Vagina (tissue), 2 donors: ENCODE data around the gene NPLOC4. TPM values are rescaled to one million over a fixed set of nuclear protein-coding genes. Genes with fewer than 3 reads are reported as not detected.

Source experiments
- DNase-seq, 2 donors: peaks; one replicate each; pipeline ENCODE4 v3.0.0-alpha.2; 2017; ENCODE audit errors: extremely low spot score in 2 of 2
- H3K27ac ChIP-seq: fragments of 200-600 bp; sonication (generic); one replicate; pipeline ENCODE4 v1.5.1; 2019
- H3K27me3 ChIP-seq: fragments of 200-600 bp; sonication (generic); one replicate; pipeline ENCODE4 v1.5.1; 2019
- H3K36me3 ChIP-seq, 2 donors: fragments of 200-600 bp; sonication (generic); one replicate each; pipeline ENCODE4 v1.5.1; 2017 to 2019
- H3K4me1 ChIP-seq: fragments of 200-600 bp; sonication (generic); one replicate; pipeline ENCODE4 v1.5.1; 2019
- H3K4me3 ChIP-seq, 2 donors: fragments of 200-600 bp; sonication (generic); 1 replicate in 1 of 2; 2 replicates in 1 of 2; pipeline ENCODE4 v1.5.1; 2016 to 2019
- H3K9me3 ChIP-seq: fragments of 200-600 bp; sonication (generic); one replicate; pipeline ENCODE4 v1.5.1; 2019
- CTCF ChIP-seq, 3 experiments: fragments of 450-650 bp in 2 of 3; fragments of 200-600 bp in 1 of 3; sonication (generic) in 1 of 3; IDR thresholded peaks; one replicate each; pipeline ENCODE4 v1.5.1; 2017 to 2019; ENCODE audit warnings: antibody characterized with exemption in 3 of 3, mild to moderate bottlenecking in 2 of 3, moderate library complexity in 2 of 3
- POLR2A ChIP-seq, 2 donors: fragments of 450-650 bp; IDR thresholded peaks; one replicate each; pipeline ENCODE4 v1.6.1; 2017; ENCODE audit warnings: antibody characterized with exemption in 2 of 2, mild to moderate bottlenecking in 2 of 2, moderate library complexity in 2 of 2
- POLR2AphosphoS5 ChIP-seq, 2 donors: sonication (generic); formaldehyde crosslinking; IDR thresholded peaks; one replicate each; pipeline ENCODE4 v1.9.0; 2017; ENCODE audit warnings: antibody characterized with exemption in 2 of 2, mild to moderate bottlenecking in 2 of 2, low read depth in 1 of 2; ENCODE audit not compliant: insufficient read depth in 1 of 2
- intact Hi-C: fragments of 100-400 bp; cut with DNase I; formaldehyde crosslinking; loops from one replicate; pipeline ENCODE4 v1.15.1; 2023
- total RNA-seq: library from RNA; depleted of rRNA; stranded (reverse); fragments of >200 nt; gene quantifications from one replicate; pipeline ENCODE4 v1.2.3, GENCODE V29; 2016

Gene NPLOC4
- total RNA-seq, 1 donor from 2014 or later = 68.3 TPM

- Histone ChIP-seq H3K9me3 (no peaks in the 10 kb centered on the region), H3K4me1 (peaks cover 32% of the 10 kb centered on the region), H3K27me3 (no peaks in the 10 kb centered on the region), H3K4me3 (no peak overlapping the region), H3K27ac (no peak overlapping the region), H3K36me3 (peaks cover 0 to 64% of the 10 kb centered on the region in 2 donors)
- intact Hi-C loops = no loop called here
- no peak for DNase-seq
- TF ChIP-seq CTCF (IDR thresholded peaks at IDR 0.05) (no peak), POLR2A (IDR thresholded peaks at IDR 0.05) (no peak), POLR2AphosphoS5 (IDR thresholded peaks at IDR 0.05; ENCODE audit: insufficient read depth in 1 of 2, low read depth in 1 of 2) (no peak)
Observed at GRCh38 chr17:81563861-81564586, 72.9 kb downstream of the NPLOC4 start.

- H3K27ac ChIP-seq = no peak overlapping the region
- no peaks in the 10 kb centered on the region for H3K9me3 ChIP-seq
- TF ChIP-seq CTCF (IDR thresholded peaks at IDR 0.05) (no peak), POLR2AphosphoS5 (IDR thresholded peaks at IDR 0.05; ENCODE audit: insufficient read depth in 1 of 2, low read depth in 1 of 2) (no peak), POLR2A (IDR thresholded peaks at IDR 0.05) (no peak)
- H3K27me3 ChIP-seq = no peaks in the 10 kb centered on the region
- H3K36me3 ChIP-seq = peaks cover 0 to 67% of the 10 kb centered on the region in 2 donors
- peaks cover 14% of the 10 kb centered on the region for H3K4me1 ChIP-seq
- intact Hi-C loops = no loop called here
- no peak for DNase-seq
- H3K4me3 ChIP-seq = no peak overlapping the region
Observed at GRCh38 chr17:81561494-81561885, 75.4 kb downstream of the NPLOC4 start.

DNA sequence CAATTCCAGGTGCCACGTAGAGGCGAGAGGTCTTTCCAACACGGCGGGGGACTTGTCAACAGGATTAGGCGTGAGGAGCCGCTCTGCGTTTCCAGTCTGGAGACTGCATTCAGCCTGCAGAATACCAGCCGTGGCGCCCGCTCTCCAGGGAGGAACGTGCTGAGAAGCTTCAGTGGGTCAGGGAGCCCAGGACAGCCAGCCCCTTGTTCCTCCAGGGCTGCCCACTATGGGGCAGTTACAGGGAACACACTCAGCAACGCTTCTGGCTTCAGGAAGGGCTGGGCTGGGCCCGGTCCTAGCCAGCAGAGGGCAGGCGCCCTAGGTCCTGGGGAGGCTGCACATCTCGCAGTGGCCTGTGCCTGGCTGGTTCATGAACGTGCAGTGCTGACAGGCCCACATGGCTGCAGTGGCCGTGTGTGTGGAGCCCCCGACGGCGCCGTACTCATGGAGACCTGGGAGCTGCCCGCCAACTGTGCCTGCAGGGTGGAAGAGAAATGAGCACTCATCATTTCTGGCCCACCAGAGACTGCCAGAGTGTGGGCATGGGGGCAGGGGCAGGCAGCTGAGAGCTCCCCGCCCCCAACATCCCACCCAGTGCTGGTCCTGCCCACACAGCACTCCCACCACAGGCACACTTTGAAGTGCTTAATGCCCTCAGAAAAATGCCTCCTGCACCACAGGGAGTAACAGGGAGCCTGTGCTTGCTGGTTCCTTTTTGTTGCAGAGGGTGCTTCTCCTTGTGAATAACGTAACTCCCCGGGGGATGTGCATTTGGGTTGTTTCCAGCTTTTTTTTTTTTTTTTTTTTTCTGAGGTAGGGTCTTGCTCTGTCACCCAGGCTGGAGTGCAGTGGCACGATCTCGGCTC is 77.7 kb downstream of the NPLOC4 start:
- no peaks in the 10 kb centered on the region for H3K9me3 ChIP-seq
- no peaks in the 10 kb centered on the region for H3K4me1 ChIP-seq
- intact Hi-C loops = loop anchor here (5.0 kb wide), 1 partner anchor 43 kb away; no protein-coding TSS in a partner anchor
- no peaks in the 10 kb centered on the region for H3K27me3 ChIP-seq
- no peak overlapping the region for H3K27ac ChIP-seq
- no peak overlapping the region for H3K4me3 ChIP-seq
- TF ChIP-seq POLR2A (IDR thresholded peaks at IDR 0.05) (no peak), POLR2AphosphoS5 (IDR thresholded peaks at IDR 0.05; ENCODE audit: insufficient read depth in 1 of 2, low read depth in 1 of 2) (no peak), CTCF (IDR thresholded peaks at IDR 0.05) (no peak)
- H3K36me3 ChIP-seq = peaks cover 0 to 52% of the 10 kb centered on the region in 2 donors
- no peak for DNase-seq

DNA sequence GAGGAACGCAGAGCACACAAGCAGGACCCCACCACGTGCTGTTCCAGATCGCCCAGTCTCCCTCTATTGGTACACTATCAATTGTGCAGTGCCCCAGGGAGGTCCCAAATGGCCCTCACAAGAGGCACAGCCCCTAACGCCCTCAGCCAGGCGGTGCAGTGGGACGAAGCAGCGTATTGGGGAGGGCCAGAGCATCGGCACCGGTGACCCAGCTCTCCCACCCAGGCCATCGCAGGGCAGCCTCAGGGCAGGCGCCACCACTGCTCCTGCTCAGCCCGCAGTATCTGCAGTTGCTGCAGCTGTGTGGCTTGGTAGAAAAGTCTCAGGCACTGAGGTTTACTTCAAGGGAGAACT is 78.8 kb downstream of the NPLOC4 start:
- H3K9me3 ChIP-seq = no peaks in the 10 kb centered on the region
- intact Hi-C loops = loop anchor here (5.0 kb wide), 1 partner anchor 44 kb away; no protein-coding TSS in a partner anchor
- H3K27me3 ChIP-seq = no peaks in the 10 kb centered on the region
- peaks cover 0 to 45% of the 10 kb centered on the region in 2 donors for H3K36me3 ChIP-seq
- no peak overlapping the region for H3K4me3 ChIP-seq
- DNase-seq = no peak
- no peak overlapping the region for H3K27ac ChIP-seq
- TF ChIP-seq CTCF (IDR thresholded peaks at IDR 0.05) = no peak
- TF ChIP-seq POLR2AphosphoS5 (IDR thresholded peaks at IDR 0.05; ENCODE audit: insufficient read depth in 1 of 2, low read depth in 1 of 2) = no peak
- no peak for TF ChIP-seq POLR2A (IDR thresholded peaks at IDR 0.05)
- H3K4me1 ChIP-seq = peaks cover 11% of the 10 kb centered on the region
